NCI-H187 (cell line): ENCODE results near the gene NAA50.

Experiments used
- DNase-seq, 2 experiments: peaks; one replicate each; lab custom pipeline; 2025; lab: John Stamatoyannopoulos, UW

NAA50 gene

GRCh38 chr3:113741620-113742019, 4.4 kb downstream of the NAA50 start:
- DNase-seq, result no peak

- no peak for DNase-seq
Observed at GRCh38 chr3:113741086-113741485, 5.0 kb downstream of the NAA50 start.

GRCh38 chr3:113736548-113737089, 9.4 kb downstream of the NAA50 start:
- no peak for DNase-seq

GRCh38 chr3:113731694-113732093, 14.4 kb downstream of the NAA50 start:
- DNase-seq, result no peak

- DNase-seq, result no peak
Observed at GRCh38 chr3:113730550-113730949, 15.5 kb downstream of the NAA50 start.

- DNase-seq, result no peak
Observed at GRCh38 chr3:113728661-113729060, 17.4 kb downstream of the NAA50 start.

- no peak for DNase-seq
Observed at GRCh38 chr3:113721636-113722035, 24.4 kb downstream of the NAA50 start.

GRCh38 chr3:113719758-113720157, 26.3 kb downstream of the NAA50 start:
- DNase-seq, result no peak

- DNase-seq, result no peak
Observed at GRCh38 chr3:113719294-113719693, 26.8 kb downstream of the NAA50 start.

- DNase-seq, result no peak
Observed at GRCh38 chr3:113717818-113718217, 28.2 kb downstream of the NAA50 start.

- no peak for DNase-seq
Observed at GRCh38 chr3:113717308-113717707, 28.7 kb downstream of the NAA50 start.

GRCh38 chr3:113714702-113715101, 31.3 kb downstream of the NAA50 start:
- DNase-seq, result no peak

- DNase-seq, result no peak
Observed at GRCh38 chr3:113712129-113712528, 33.9 kb downstream of the NAA50 start.

- DNase-seq, result no peak
Observed at GRCh38 chr3:113707835-113708234, 38.2 kb downstream of the NAA50 start.

GRCh38 chr3:113698956-113699355, 47.1 kb downstream of the NAA50 start:
- no peak for DNase-seq

GRCh38 chr3:113698213-113698742, 47.8 kb downstream of the NAA50 start:
- no peak for DNase-seq

GRCh38 chr3:113697500-113698090, 48.5 kb downstream of the NAA50 start:
- DNase-seq, result no peak

- peak; percentile 97 for DNase-seq
Observed at GRCh38 chr3:113696658-113697499, 49.2 kb downstream of the NAA50 start.

GRCh38 chr3:113695786-113696645, 50.0 kb downstream of the NAA50 start, which contains the start of gene USF3:
TSS of gene USF3 (minus strand) at chr3:113696642. CDS start at chr3:113674878, 21,764 bp downstream.
- peak; percentile 48 to 52 for DNase-seq

- DNase-seq, result no peak
Observed at GRCh38 chr3:113695431-113695785, 50.6 kb downstream of the NAA50 start.

- no peak for DNase-seq
Observed at GRCh38 chr3:113690482-113690881, 55.6 kb downstream of the NAA50 start.
